HL-60 (cell line): ENCODE data around the gene KNL1.

Source experiments
- CTCF ChIP-seq: IDR thresholded peaks from one replicate; pipeline ENCODE4 v1.5.1; 2011; ENCODE audit warnings: low read length, control low read depth, inconsistent platforms; ENCODE audit not compliant: insufficient read depth
- POLR2AphosphoS5 ChIP-seq: IDR thresholded peaks from 2 replicates; pipeline ENCODE4 v1.6.1; 2012; ENCODE audit warnings: low read depth

GRCh38 chr15:40558952-40559742 lies 34.9 kb upstream of the KNL1 start:
- no peak for TF ChIP-seq CTCF
- no peak for TF ChIP-seq POLR2AphosphoS5
